MM.1S (cell line): ENCODE measurements around the gene ATIC.

Experiments used
- DNase-seq: peaks from one replicate; pipeline ENCODE4 v3.0.0-alpha.2; 2015
- H2AFZ ChIP-seq: fragments of 300-600 bp; sonication (generic); 2 replicates; pipeline ENCODE4 v1.6.0; 2016; ENCODE audit warnings: antibody characterized with exemption, low read length
- H3F3A ChIP-seq: fragments of 300-600 bp; sonication (generic); 2 replicates; pipeline ENCODE4 v1.6.1; 2016; ENCODE audit warnings: mild to moderate bottlenecking, antibody characterized with exemption, low read length, moderate library complexity, mixed read lengths; ENCODE audit not compliant: insufficient read depth
- H3K27ac ChIP-seq: fragments of 300-600 bp; sonication (generic); 2 replicates; pipeline ENCODE4 v1.5.1; 2016; ENCODE audit warnings: mild to moderate bottlenecking, low read length
- H3K27me3 ChIP-seq: fragments of 300-600 bp; sonication (generic); replicated peaks from 2 replicates; pipeline ENCODE4 v1.6.0; 2016; ENCODE audit warnings: low read length; ENCODE audit not compliant: insufficient read depth
- H3K36me3 ChIP-seq: fragments of 300-600 bp; sonication (generic); replicated peaks from 2 replicates; pipeline ENCODE4 v1.6.1; 2016; ENCODE audit warnings: mild to moderate bottlenecking, low read length, mixed read lengths; ENCODE audit not compliant: insufficient read depth
- H3K4me1 ChIP-seq: fragments of 300-600 bp; sonication (generic); 2 replicates; pipeline ENCODE4 v1.6.1; 2016; ENCODE audit warnings: low read length, mixed read lengths
- H3K4me2 ChIP-seq: fragments of 300-600 bp; sonication (generic); 2 replicates; pipeline ENCODE4 v1.6.0; 2016; ENCODE audit warnings: low read depth, low read length
- H3K4me3 ChIP-seq: fragments of 300-600 bp; sonication (generic); 2 replicates; pipeline ENCODE4 v1.5.1; 2016; ENCODE audit warnings: low read length, mixed read lengths
- H3K79me2 ChIP-seq: fragments of 300-600 bp; sonication (generic); 2 replicates; pipeline ENCODE4 v1.6.1; 2016; ENCODE audit warnings: mixed run types, low read length, mixed read lengths
- H3K9ac ChIP-seq: fragments of 300-600 bp; sonication (generic); 2 replicates; pipeline ENCODE4 v1.6.1; 2016; ENCODE audit warnings: low read length, mixed read lengths
- H3K9me2 ChIP-seq: fragments of 300-600 bp; sonication (generic); replicated peaks from 2 replicates; pipeline ENCODE4 v1.6.1; 2016; ENCODE audit warnings: mild to moderate bottlenecking, low read length, mixed read lengths; ENCODE audit not compliant: insufficient read depth
- H3K9me3 ChIP-seq: fragments of 300-600 bp; sonication (generic); replicated peaks from 2 replicates; pipeline ENCODE4 v1.6.1; 2016; ENCODE audit warnings: mild to moderate bottlenecking, low read length, mixed read lengths; ENCODE audit not compliant: insufficient read depth
- H4K20me1 ChIP-seq: fragments of 300-600 bp; sonication (generic); 2 replicates; pipeline ENCODE4 v1.6.1; 2016; ENCODE audit warnings: mild to moderate bottlenecking, low read length, moderate library complexity, mixed read lengths; ENCODE audit not compliant: insufficient read depth
- EZH2 ChIP-seq: fragments of 300-600 bp; sonication (generic); optimal IDR thresholded peaks from 2 replicates; pipeline ENCODE3; 2017; ENCODE audit warnings: low read depth, mild to moderate bottlenecking, antibody characterized with exemption, low read length, mixed read lengths
- EZH2phosphoT487 ChIP-seq: fragments of 300-600 bp; sonication (generic); IDR thresholded peaks from 2 replicates; pipeline ENCODE4 v1.6.1; 2018; ENCODE audit warnings: antibody characterized with exemption, low read length
- TF ChIP-seq, protein P1 (sequence below): fragments of 300-600 bp; sonication (generic); IDR thresholded peaks from 2 replicates; pipeline ENCODE4 v1.5.1; 2016; ENCODE audit warnings: antibody characterized with exemption, low read length, mixed read lengths

ATIC gene

GRCh38 chr2:215355801-215356200 is 43.9 kb downstream of the ATIC start:
- H3K4me3 ChIP-seq = no peak overlapping the region
- H3F3A ChIP-seq = no peaks in the 10 kb centered on the region
- DNase-seq = no peak
- no peaks in the 10 kb centered on the region for H3K9me3 ChIP-seq
- no peak for TF ChIP-seq EZH2phosphoT487
- TF ChIP-seq EZH2 = no peak
- TF ChIP-seq, protein P1, sequence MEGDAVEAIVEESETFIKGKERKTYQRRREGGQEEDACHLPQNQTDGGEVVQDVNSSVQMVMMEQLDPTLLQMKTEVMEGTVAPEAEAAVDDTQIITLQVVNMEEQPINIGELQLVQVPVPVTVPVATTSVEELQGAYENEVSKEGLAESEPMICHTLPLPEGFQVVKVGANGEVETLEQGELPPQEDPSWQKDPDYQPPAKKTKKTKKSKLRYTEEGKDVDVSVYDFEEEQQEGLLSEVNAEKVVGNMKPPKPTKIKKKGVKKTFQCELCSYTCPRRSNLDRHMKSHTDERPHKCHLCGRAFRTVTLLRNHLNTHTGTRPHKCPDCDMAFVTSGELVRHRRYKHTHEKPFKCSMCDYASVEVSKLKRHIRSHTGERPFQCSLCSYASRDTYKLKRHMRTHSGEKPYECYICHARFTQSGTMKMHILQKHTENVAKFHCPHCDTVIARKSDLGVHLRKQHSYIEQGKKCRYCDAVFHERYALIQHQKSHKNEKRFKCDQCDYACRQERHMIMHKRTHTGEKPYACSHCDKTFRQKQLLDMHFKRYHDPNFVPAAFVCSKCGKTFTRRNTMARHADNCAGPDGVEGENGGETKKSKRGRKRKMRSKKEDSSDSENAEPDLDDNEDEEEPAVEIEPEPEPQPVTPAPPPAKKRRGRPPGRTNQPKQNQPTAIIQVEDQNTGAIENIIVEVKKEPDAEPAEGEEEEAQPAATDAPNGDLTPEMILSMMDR = no peak
- H3K4me2 ChIP-seq = no peak overlapping the region
- H3K9me2 ChIP-seq = no peaks in the 10 kb centered on the region
- no peak overlapping the region for H3K9ac ChIP-seq
- no peak overlapping the region for H2AFZ ChIP-seq
- H3K79me2 ChIP-seq = no peaks in the 10 kb centered on the region
- H3K27me3 ChIP-seq = no peaks in the 10 kb centered on the region
- H3K27ac ChIP-seq = no peak overlapping the region
- no peaks in the 10 kb centered on the region for H3K36me3 ChIP-seq
- no peaks in the 10 kb centered on the region for H4K20me1 ChIP-seq
- no peaks in the 10 kb centered on the region for H3K4me1 ChIP-seq

GRCh38 chr2:215356334-215356947 is 44.6 kb downstream of the ATIC start:
- TF ChIP-seq, protein P1 = no peak
- TF ChIP-seq EZH2phosphoT487 = no peak
- no peak for TF ChIP-seq EZH2
- no peak overlapping the region for H3K4me3 ChIP-seq

DNA sequence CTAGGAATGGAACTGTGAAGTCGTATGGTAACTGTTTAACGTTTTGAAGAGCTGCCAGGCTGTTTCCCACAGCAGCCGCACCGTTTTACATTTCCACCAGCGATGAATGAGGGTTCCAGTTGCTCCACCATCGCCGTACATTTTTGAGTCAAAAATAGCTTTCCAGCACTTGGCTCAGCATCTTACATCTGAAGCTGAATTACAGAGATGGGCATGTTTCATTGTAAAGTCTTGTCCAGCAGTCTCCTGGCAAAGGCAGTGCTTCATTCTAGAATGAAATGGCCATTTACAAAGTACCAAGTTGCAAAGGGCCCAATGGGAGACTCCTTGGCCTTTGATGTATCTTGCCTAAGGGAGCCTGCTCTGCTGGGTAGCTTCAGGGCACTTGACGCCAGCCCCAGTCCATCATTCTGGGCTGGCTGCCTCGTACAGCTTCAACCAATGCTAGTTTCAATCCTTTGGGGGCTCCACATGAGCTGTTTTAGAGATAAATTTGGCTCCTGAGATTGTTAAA is 45.1 kb downstream of the ATIC start:
- Histone ChIP-seq H3F3A (no peaks in the 10 kb centered on the region), H3K9me2 (no peaks in the 10 kb centered on the region)

More at GRCh38 chr2:215356334-215356947, 44.6 kb downstream of the ATIC start:
- no peaks in the 10 kb centered on the region for H3K36me3 ChIP-seq
- H3K27me3 ChIP-seq = no peaks in the 10 kb centered on the region
- no peaks in the 10 kb centered on the region for H3K4me1 ChIP-seq
- no peak overlapping the region for H3K27ac ChIP-seq
- no peak overlapping the region for H3K9ac ChIP-seq
- no peak overlapping the region for H3K4me2 ChIP-seq
- no peaks in the 10 kb centered on the region for H3K9me2 ChIP-seq
- H4K20me1 ChIP-seq = no peaks in the 10 kb centered on the region
- no peak overlapping the region for H2AFZ ChIP-seq
- no peaks in the 10 kb centered on the region for H3F3A ChIP-seq
- H3K9me3 ChIP-seq = no peaks in the 10 kb centered on the region
- DNase-seq = no peak
- H3K79me2 ChIP-seq = no peaks in the 10 kb centered on the region

More for the DNA sequence above, 45.1 kb downstream of the ATIC start:
- H3K4me2 ChIP-seq = no peak overlapping the region
- H3K36me3 ChIP-seq = no peaks in the 10 kb centered on the region
- no peak for DNase-seq
- H2AFZ ChIP-seq = no peak overlapping the region
- TF ChIP-seq EZH2phosphoT487 = no peak
- no peak for TF ChIP-seq EZH2
- TF ChIP-seq, protein P1 = no peak
- no peaks in the 10 kb centered on the region for H3K79me2 ChIP-seq
- H3K9ac ChIP-seq = no peak overlapping the region
- no peaks in the 10 kb centered on the region for H3K27me3 ChIP-seq
- H3K27ac ChIP-seq = no peak overlapping the region
- H4K20me1 ChIP-seq = no peaks in the 10 kb centered on the region
- no peaks in the 10 kb centered on the region for H3K4me1 ChIP-seq
- H3K9me3 ChIP-seq = no peaks in the 10 kb centered on the region
- no peak overlapping the region for H3K4me3 ChIP-seq
